Cardiac muscle cell (in vitro differentiated cells and primary cell): Measurements from ENCODE around the gene PBRM1. TPM values are rescaled to one million over a fixed set of nuclear protein-coding genes. Genes with fewer than 3 reads are reported as not detected.

ENCODE experiments used
- DNase-seq, 2 donors: peaks; one replicate each; pipeline versions ENCODE4 v3.0.0 to v3.0.0-alpha.2; 2010 to 2017; ENCODE audit warnings: low read depth in 1 of 2, low spot score in 1 of 2
- H3K27ac ChIP-seq: fragments of 200-600 bp; sonication (generic); 2 replicates; pipeline ENCODE4 v1.5.1; 2016
- H3K27me3 ChIP-seq: fragments of 200-600 bp; sonication (generic); 2 replicates; pipeline ENCODE4 v1.6.0; 2016; ENCODE audit warnings: control low read depth
- H3K36me3 ChIP-seq: fragments of 200-600 bp; sonication (generic); 2 replicates; pipeline ENCODE4 v1.5.1; 2016; ENCODE audit warnings: control low read depth
- H3K4me1 ChIP-seq: fragments of 200-600 bp; sonication (generic); 2 replicates; pipeline ENCODE4 v1.8.1; 2017; ENCODE audit warnings: low read depth, mild to moderate bottlenecking, mixed run types
- H3K4me3 ChIP-seq: fragments of 200-600 bp; sonication (generic); 2 replicates; pipeline ENCODE4 v1.5.1; 2016; ENCODE audit warnings: mild to moderate bottlenecking
- H3K9me3 ChIP-seq: fragments of 200-600 bp; sonication (generic); 2 replicates; pipeline ENCODE4 v1.5.1; 2017; ENCODE audit warnings: low read depth, mild to moderate bottlenecking, control low read depth
- polyA plus RNA-seq: library from polyadenylated mRNA; unstranded; fragments of >200 nt; fragmentation: Nextera tagmentation; extraction: Ambion mirVana; gene quantifications from 2 replicates; pipeline ENCODE4 v1.2.1, GENCODE V29; 2016
- total RNA-seq: library from RNA; depleted of rRNA; stranded (reverse); fragments of >200 nt; gene quantifications from 2 replicates; pipeline ENCODE4 v1.2.3, GENCODE V29; 2016
- TF ChIP-seq, protein P1 (sequence below): IDR thresholded peaks from 2 replicates; pipeline ENCODE4 v1.5.1; 2012; ENCODE audit warnings: low read depth, mild to moderate bottlenecking, low read length

The PBRM1 gene
- total and polyA plus RNA-seq, 2 experiments from 2014 or later, result 64.0 to 76.2 TPM

DNA sequence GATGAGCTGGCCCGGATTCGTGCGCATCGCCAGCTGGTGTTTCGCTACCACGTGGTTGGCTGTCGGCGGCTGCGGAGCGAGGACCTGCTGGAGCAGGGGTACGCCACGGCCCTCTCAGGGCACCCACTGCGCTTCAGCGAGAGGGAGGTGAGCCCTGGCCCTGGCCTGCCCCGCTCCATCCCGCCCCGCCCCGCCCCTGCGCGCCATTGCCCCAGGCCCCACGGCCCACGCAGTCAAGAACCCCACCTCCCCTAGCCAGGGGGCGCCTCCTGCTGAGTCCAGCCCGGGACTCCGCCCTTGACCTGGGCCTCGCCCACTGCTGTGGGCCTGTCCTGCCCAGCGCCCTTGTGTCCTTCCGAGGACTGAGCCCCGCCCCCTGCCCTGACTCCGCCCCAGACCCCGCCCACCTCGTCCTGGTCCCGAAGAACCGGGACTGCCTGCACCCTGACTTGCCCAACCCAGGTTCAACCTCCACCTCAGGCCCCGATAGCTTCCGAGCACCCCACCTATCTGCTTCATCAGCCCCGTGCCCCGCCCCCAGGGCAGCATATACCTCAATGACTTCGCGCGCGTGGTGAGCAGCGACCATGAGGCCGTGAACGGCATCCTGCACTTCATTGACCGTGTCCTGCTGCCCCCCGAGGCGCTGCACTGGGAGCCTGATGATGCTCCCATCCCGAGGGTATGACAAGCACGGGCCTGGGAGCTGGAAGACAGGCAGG is 166.8 kb downstream of the PBRM1 start:
- DNase-seq, result peak in 1 of 2 donors; percentile 45
- H3K4me3 ChIP-seq, result no peak overlapping the region

DNA sequence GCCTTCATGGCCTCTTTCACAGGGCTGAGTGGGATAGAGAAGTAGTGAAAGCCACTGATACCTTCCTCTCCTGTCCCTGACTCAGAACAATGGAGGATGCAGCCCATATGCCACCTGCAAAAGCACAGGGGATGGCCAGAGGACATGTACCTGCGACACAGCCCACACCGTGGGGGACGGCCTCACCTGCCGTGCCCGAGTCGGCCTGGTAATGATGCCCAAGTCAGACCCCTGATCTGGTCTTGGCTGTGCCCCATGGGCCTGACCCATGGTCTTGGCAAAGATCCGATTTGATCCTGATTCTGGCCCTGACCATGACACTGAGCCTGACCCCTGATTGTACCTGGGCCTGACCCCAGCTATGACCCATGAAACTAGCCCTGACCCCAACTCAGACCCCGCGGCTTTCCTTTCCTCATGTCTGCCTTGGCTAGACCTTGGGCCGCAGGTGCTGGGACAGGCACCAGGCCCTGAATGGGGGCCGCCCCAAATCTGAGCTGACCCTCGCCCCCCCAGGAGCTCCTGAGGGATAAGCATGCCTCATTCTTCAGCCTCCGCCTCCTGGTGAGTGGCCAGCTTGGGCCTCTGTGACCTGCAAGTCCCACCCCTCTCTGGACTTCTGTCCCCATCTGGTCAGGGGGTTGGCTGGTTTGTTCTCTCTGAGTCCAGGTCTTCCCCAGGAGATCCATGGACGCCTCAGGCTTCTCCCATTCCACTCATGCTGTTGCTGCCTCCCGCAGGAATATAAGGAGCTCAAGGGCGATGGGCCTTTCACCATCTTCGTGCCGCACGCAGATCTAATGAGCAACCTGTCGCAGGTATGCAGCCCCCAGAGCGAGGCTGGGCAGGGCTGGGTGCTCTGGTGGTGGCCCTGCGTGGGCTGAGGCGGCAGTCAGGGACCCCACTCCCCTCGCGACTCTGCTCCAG is 167.7 kb downstream of the PBRM1 start:
- H3K9me3 ChIP-seq, result no peaks in the 10 kb centered on the region
- no peaks in the 10 kb centered on the region for H3K4me1 ChIP-seq
- no peak for DNase-seq
- no peak overlapping the region for H3K4me3 ChIP-seq
- no peak overlapping the region for H3K27ac ChIP-seq
- no peaks in the 10 kb centered on the region for H3K27me3 ChIP-seq
- TF ChIP-seq, protein P1, sequence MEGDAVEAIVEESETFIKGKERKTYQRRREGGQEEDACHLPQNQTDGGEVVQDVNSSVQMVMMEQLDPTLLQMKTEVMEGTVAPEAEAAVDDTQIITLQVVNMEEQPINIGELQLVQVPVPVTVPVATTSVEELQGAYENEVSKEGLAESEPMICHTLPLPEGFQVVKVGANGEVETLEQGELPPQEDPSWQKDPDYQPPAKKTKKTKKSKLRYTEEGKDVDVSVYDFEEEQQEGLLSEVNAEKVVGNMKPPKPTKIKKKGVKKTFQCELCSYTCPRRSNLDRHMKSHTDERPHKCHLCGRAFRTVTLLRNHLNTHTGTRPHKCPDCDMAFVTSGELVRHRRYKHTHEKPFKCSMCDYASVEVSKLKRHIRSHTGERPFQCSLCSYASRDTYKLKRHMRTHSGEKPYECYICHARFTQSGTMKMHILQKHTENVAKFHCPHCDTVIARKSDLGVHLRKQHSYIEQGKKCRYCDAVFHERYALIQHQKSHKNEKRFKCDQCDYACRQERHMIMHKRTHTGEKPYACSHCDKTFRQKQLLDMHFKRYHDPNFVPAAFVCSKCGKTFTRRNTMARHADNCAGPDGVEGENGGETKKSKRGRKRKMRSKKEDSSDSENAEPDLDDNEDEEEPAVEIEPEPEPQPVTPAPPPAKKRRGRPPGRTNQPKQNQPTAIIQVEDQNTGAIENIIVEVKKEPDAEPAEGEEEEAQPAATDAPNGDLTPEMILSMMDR, result no peak
- no peaks in the 10 kb centered on the region for H3K36me3 ChIP-seq

More for the DNA sequence above, 166.8 kb downstream of the PBRM1 start:
- Histone ChIP-seq H3K9me3 (no peaks in the 10 kb centered on the region), H3K36me3 (no peaks in the 10 kb centered on the region), H3K27ac (no peak overlapping the region), H3K4me1 (no peaks in the 10 kb centered on the region), H3K27me3 (no peaks in the 10 kb centered on the region)
- TF ChIP-seq, protein P1, result no peak

DNA sequence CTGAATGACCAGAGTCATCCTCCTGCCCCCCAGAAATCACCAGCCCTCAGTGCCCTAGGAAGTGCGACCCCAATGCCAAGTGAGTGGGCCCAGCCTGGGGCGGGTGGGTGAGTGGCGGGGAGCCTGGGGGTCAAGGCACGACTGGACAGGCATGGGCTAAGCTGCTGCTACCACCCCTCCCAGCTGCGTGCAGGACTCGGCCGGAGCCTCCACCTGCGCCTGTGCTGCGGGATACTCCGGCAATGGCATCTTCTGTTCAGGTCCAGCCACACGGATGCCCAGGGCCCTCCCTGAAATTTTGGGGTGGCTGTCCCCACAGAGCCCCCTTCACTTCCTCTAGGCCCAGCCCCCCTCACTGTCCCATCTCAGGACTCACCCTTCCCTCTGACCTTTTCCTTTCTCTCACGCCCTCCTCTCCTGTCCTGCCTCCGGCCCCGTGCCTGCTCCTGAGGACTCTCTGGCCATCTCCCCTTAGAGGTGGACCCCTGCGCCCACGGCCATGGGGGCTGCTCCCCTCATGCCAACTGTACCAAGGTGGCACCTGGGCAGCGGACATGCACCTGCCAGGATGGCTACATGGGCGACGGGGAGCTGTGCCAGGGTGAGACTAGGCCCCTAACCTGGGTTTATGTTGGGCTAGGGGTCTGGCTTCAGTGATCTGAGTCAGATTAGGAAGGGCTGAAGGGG is 169.1 kb downstream of the PBRM1 start:
- DNase-seq, result no peak
- Histone ChIP-seq H3K4me3 (no peak overlapping the region), H3K27ac (no peak overlapping the region)

DNA sequence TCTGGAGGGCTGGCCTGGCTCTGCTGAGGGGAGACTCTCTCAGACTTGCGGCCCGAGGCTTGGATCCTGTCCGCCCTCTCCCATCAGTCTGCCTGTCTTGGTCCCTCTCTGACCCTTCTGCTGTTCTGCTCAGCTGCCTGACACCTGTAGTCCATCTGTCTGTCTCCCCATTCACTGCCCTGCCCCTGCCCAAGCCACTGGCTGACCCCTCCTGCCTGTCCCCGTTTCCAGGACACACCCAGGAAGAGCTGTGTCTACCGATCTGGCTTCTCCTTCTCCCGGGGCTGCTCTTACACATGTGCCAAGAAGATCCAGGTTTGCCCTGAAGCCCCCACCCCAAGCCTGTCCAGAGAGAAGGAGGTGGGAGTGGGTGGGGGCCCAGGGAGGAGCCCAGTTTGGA is 170.5 kb downstream of the PBRM1 start:
- no peak overlapping the region for H3K4me3 ChIP-seq
- TF ChIP-seq, protein P1, result no peak
- no peak for DNase-seq

More for the DNA sequence above, 169.1 kb downstream of the PBRM1 start:
- TF ChIP-seq, protein P1, result no peak
- H3K36me3 ChIP-seq, result no peaks in the 10 kb centered on the region
- no peaks in the 10 kb centered on the region for H3K4me1 ChIP-seq
- no peaks in the 10 kb centered on the region for H3K9me3 ChIP-seq
- no peaks in the 10 kb centered on the region for H3K27me3 ChIP-seq

DNA sequence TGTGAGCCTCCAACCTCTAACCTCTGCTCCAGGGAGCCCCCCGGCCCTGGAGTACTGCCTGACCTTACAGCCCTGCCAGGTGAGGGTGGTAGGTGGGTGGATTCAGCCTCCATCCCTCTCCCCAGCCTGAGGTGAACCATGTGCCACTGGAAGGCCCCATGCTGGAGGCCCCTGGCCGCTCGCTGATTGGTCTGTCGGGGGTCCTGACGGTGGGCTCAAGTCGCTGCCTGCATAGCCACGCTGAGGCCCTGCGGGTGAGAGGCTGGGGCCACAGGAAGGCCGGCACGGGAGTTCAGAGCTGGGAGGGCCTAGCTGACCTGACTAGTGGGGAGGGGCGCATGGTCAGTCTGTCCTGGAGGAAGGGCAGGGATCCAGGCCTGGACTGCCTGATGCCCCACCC is 171.1 kb downstream of the PBRM1 start:
- Histone ChIP-seq H3K27ac (no peak overlapping the region), H3K4me1 (no peaks in the 10 kb centered on the region), H3K9me3 (no peaks in the 10 kb centered on the region), H3K36me3 (no peaks in the 10 kb centered on the region), H3K4me3 (no peak overlapping the region), H3K27me3 (no peaks in the 10 kb centered on the region)
- no peak for DNase-seq
- TF ChIP-seq, protein P1, result no peak

More for the DNA sequence above, 170.5 kb downstream of the PBRM1 start:
- no peaks in the 10 kb centered on the region for H3K4me1 ChIP-seq
- no peaks in the 10 kb centered on the region for H3K9me3 ChIP-seq
- H3K36me3 ChIP-seq, result no peaks in the 10 kb centered on the region
- H3K27me3 ChIP-seq, result no peaks in the 10 kb centered on the region
- no peak overlapping the region for H3K27ac ChIP-seq
